H1 (cell line): Measurements from ENCODE around the gene BBS1. TPM values are rescaled to one million over a fixed set of nuclear protein-coding genes. Genes with fewer than 3 reads are reported as not detected.

ENCODE experiments used
- CEBPB ChIP-seq: IDR thresholded peaks from 2 replicates; pipeline ENCODE4 v1.6.1; 2012; ENCODE audit warnings: low read depth, low read length
- RXRA ChIP-seq: IDR thresholded peaks from 2 replicates; pipeline ENCODE4 v1.6.1; 2011; ENCODE audit warnings: low read depth, mild to moderate bottlenecking, low read length, moderate library complexity; ENCODE audit not compliant: insufficient read depth
- polyA plus RNA-seq, 7 experiments: library from polyadenylated mRNA; depleted of rRNA in 3 of 7; stranded (reverse) in 5 of 7; unstranded in 2 of 7; fragments of >200 nt in 5 of 7; fragments of 200-250 nt in 2 of 7; gene quantifications; 1 replicate in 5 of 7; 2 replicates in 1 of 7; 4 replicates in 1 of 7; pipeline versions ENCODE4 v1.2.1 to v1.2.3, GENCODE V29; 2011 to 2013; ENCODE audit warnings: missing spikeins in 2 of 7, mixed read lengths in 2 of 7
- total RNA-seq: library from RNA; stranded (reverse); fragmentation: NEBNext Ultra II Directional; extraction: Animal tissue kit (Norgen Biotek cat#: 25700); gene quantifications from 2 replicates; pipeline ENCODE4 v1.2.1, GENCODE V29; 2021

BBS1 gene
- total and polyA plus RNA-seq, 2 of the 8 experiments (the other 6 are each of a cell fraction or from before 2014, with no cell fraction given): 19.1 to 19.5 TPM

GRCh38 chr11:66542362-66542761 is 31.9 kb downstream of the BBS1 start (continued):
- TF ChIP-seq RXRA (no peak), CEBPB (no peak)
